Measurements from ENCODE around the gene G2E3. TPM values are rescaled to one million over a fixed set of nuclear protein-coding genes. Genes with fewer than 3 reads are reported as not detected.
"Not testable (repeated sequence)": the region's sequence is repeated elsewhere in the genome, so short reads cannot be mapped to it uniquely, and the experiment has no call there.

The G2E3 gene
- total RNA-seq, 2 experiments from 2014 or later, result 21.5 to 27.0 TPM

DNA sequence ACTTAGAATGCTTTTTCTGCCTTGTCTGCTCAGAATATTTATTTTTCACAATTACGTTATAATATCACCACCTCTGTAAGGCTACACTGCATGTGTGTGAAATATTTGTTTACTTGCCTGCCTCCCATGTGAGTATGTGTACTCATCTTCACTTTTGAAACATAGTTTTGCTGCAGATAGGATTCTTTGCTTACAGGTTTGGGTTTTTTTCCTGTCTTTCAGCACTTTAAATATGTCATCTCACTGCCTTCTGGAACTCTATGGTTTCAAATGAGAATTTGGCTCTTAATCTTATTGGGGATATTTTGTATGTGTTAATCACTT, 10.9 kb downstream of the G2E3 start:
- POLR2A ChIA-PET, result no interaction called here
- CTCF ChIA-PET, result no interaction called here
- ATAC-seq, result no peak

DNA sequence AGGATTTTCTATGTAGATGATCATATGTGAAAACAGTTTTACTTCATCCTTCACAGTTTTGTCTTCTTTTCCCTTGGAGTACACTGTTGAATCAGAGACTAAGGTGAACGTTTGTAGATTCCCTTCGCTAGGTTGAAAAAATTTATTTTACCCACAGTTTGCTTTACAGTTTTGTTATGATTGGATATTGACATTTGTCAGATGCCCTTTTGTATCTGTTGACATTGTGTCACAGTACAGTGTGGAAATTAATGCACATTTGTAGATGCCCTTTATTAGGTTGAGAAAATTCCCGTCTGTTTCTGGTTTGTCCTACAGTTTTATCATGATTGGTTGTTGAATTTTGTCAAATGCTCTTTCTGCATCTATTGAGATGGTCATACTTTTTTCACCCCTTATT, 13.3 kb downstream of the G2E3 start:
- intact Hi-C loops (cut with micrococcal nuclease), result no loop called here
- Mint-ChIP-seq H3K36me3 (ENCODE audit: low read depth) (peaks cover 4% of the 10 kb centered on the region), H3K9me3 (no peaks in the 10 kb centered on the region), H3K27me3 (no peaks in the 10 kb centered on the region), H3K4me1 (ENCODE audit: low read depth) (peaks cover 72% of the 10 kb centered on the region), H3K4me3 (no peak overlapping the region), H3K27ac (no peak overlapping the region)
- ATAC-seq (no peak), DNase-seq (no peak)
- ChIA-PET POLR2A (no interaction called here), CTCF (no interaction called here)
- TF ChIP-seq, protein P1, sequence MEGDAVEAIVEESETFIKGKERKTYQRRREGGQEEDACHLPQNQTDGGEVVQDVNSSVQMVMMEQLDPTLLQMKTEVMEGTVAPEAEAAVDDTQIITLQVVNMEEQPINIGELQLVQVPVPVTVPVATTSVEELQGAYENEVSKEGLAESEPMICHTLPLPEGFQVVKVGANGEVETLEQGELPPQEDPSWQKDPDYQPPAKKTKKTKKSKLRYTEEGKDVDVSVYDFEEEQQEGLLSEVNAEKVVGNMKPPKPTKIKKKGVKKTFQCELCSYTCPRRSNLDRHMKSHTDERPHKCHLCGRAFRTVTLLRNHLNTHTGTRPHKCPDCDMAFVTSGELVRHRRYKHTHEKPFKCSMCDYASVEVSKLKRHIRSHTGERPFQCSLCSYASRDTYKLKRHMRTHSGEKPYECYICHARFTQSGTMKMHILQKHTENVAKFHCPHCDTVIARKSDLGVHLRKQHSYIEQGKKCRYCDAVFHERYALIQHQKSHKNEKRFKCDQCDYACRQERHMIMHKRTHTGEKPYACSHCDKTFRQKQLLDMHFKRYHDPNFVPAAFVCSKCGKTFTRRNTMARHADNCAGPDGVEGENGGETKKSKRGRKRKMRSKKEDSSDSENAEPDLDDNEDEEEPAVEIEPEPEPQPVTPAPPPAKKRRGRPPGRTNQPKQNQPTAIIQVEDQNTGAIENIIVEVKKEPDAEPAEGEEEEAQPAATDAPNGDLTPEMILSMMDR (IDR thresholded peaks at IDR 0.05), result no peak

More for the DNA sequence above, 10.9 kb downstream of the G2E3 start:
- Mint-ChIP-seq H3K4me3 (no peak overlapping the region), H3K9me3 (no peaks in the 10 kb centered on the region), H3K4me1 (ENCODE audit: low read depth) (peaks cover 75% of the 10 kb centered on the region), H3K36me3 (ENCODE audit: low read depth) (peaks cover 4% of the 10 kb centered on the region), H3K27me3 (no peaks in the 10 kb centered on the region), H3K27ac (no peak overlapping the region)
- no peak for DNase-seq
- TF ChIP-seq, protein P1 (IDR thresholded peaks at IDR 0.05), result no peak
- intact Hi-C loops (cut with micrococcal nuclease), result no loop called here

DNA sequence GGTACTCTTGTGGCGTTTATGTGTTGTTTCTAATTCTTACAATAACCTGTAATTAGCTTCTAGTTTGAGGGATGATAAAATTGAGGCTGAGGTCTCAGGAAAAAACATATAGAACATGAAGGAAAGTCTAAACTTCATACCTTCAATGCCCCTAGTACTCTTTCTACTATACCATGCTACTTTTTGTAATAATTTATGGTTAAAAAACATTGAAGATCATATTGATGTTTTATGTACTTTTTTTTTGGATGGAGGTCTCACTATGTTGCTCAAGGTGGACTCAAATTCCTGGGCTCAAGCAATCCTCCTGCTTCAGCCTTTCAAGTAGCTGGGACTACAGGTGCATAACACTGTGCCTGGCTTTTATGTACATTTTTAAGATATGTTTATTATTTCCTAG, 13.8 kb downstream of the G2E3 start:
- POLR2A ChIA-PET, result interaction anchor here (0.8 kb wide), 1 partner anchor 24 kb away, joined by 3 read pairs; no protein-coding TSS in a partner anchor
- TF ChIP-seq, protein P1 (IDR thresholded peaks at IDR 0.05), result no peak
- CTCF ChIA-PET, result no interaction called here
- H3K27ac Mint-ChIP-seq, result no peak overlapping the region
- intact Hi-C loops (cut with micrococcal nuclease), result no loop called here
- peaks cover 72% of the 10 kb centered on the region for H3K4me1 Mint-ChIP-seq (ENCODE audit: low read depth)
- H3K36me3 Mint-ChIP-seq (ENCODE audit: low read depth), result peaks cover 4% of the 10 kb centered on the region
- H3K4me3 Mint-ChIP-seq, result no peak overlapping the region
- no peak for ATAC-seq
- DNase-seq, result no peak
- no peaks in the 10 kb centered on the region for H3K27me3 Mint-ChIP-seq
- no peaks in the 10 kb centered on the region for H3K9me3 Mint-ChIP-seq

DNA sequence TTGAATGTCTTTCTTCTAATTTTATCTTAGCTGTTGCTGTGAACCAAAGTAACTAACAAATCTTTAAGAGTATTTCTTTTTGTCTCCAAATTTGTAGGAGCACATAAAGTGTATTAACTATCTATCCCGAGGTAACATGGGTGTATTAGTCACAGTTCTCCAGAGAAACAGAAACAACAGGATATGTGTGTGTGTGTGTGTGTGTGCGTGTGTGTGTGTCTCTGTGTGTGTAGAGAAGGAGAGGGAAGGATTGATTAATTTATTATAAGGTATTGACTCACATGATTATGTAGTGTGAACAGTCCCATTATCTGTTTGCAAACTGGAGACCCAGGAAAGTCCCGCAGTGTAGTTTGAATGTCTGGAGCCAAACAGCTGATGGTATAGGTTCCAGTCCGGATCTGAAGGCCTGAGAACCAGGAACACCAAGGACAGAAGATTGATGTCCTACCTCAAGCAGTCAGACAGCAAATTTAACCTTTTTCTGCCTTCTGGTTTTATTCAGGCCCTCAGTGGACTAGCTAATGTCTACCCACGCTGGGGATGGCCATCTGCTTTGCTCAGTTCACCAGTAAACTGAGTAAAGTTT, 14.4 kb downstream of the G2E3 start:
- ChIA-PET POLR2A (interaction anchor here (0.8 kb wide), 1 partner anchor 23 kb away, joined by 3 read pairs; no protein-coding TSS in a partner anchor), CTCF (no interaction called here)
- Mint-ChIP-seq H3K36me3 (ENCODE audit: low read depth) (peaks cover 6% of the 10 kb centered on the region), H3K4me3 (no peak overlapping the region), H3K9me3 (no peaks in the 10 kb centered on the region), H3K27me3 (no peaks in the 10 kb centered on the region), H3K4me1 (ENCODE audit: low read depth) (peaks cover 74% of the 10 kb centered on the region), H3K27ac (no peak overlapping the region)
- TF ChIP-seq, protein P1 (IDR thresholded peaks at IDR 0.05), result no peak
- ATAC-seq (no peak), DNase-seq (no peak)
- intact Hi-C loops (cut with micrococcal nuclease), result no loop called here

DNA sequence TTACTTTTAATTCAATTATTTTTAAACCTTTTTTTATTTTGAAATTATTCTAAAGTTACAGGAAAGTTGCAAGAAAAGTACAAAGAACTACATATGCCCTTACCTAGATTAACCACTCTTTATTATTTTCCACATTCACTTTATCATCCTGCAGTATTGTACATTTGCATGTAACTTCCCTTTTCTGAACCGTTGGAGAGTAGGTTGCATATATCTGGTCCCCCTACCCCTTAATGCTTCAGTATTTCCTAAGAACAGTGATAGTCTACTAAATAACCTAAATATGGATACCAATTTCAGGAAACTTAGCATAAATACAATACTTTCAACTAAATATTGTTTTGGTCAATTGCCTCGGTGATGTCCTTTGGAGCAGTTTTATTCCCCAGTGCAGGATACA, 15.0 kb downstream of the G2E3 start:
- no peak for ATAC-seq
- no peak overlapping the region for H3K4me3 Mint-ChIP-seq
- ChIA-PET CTCF (no interaction called here), POLR2A (no interaction called here)
- no peaks in the 10 kb centered on the region for H3K9me3 Mint-ChIP-seq
- intact Hi-C loops (cut with micrococcal nuclease), result no loop called here
- no peak for DNase-seq
- TF ChIP-seq, protein P1 (IDR thresholded peaks at IDR 0.05), result no peak
- H3K36me3 Mint-ChIP-seq (ENCODE audit: low read depth), result peaks cover 6% of the 10 kb centered on the region
- no peaks in the 10 kb centered on the region for H3K27me3 Mint-ChIP-seq
- H3K4me1 Mint-ChIP-seq (ENCODE audit: low read depth), result peaks cover 77% of the 10 kb centered on the region
- no peak overlapping the region for H3K27ac Mint-ChIP-seq

DNA sequence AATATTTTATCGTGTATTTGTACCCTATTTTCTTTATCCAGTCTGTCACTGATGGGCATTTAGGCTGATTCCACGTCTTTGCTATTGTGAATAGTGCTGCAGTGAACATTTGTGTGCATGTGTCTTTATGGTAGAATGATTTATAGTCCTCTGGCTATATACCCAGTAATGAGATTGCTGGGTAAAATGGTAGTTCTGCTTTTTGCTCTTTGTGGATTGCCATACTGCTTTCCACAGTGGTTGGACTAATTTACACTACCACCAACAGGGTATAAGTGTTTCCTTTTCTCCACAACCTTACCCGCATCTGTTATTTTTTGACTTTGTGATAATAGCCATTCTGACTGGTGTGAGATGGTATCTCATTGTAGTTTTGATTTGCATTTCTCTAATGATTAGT, 15.8 kb downstream of the G2E3 start:
- H3K27ac Mint-ChIP-seq; H3K9me3 Mint-ChIP-seq; POLR2A ChIA-PET; H3K27me3 Mint-ChIP-seq; ATAC-seq; DNase-seq; H3K4me3 Mint-ChIP-seq; H3K36me3 Mint-ChIP-seq (ENCODE audit: low read depth); intact Hi-C loops (cut with micrococcal nuclease); CTCF ChIA-PET: not testable (repeated sequence)
- peaks cover 70% of the 10 kb centered on the region for H3K4me1 Mint-ChIP-seq (ENCODE audit: low read depth)

DNA sequence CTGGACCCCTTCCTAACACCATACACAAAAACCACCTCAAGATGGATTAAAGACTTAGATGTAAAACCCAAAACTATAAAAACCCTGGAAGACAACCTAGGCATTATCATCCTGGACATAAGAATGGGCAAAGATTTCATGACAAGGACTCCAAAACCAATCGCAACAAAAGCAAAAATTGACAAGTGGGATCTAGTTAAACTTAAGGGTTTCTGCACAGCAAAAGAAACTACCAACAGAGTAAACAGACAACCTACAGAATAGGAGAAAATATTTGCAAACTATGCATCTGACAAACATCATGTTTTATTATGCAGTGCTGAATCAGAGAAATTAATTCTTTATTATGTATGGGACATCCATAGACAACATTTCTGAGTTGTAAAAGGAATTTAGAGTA, 17.4 kb downstream of the G2E3 start:
- H3K9me3 Mint-ChIP-seq; DNase-seq; H3K4me3 Mint-ChIP-seq; H3K36me3 Mint-ChIP-seq (ENCODE audit: low read depth); H3K27ac Mint-ChIP-seq; intact Hi-C loops (cut with micrococcal nuclease); ATAC-seq; H3K27me3 Mint-ChIP-seq; CTCF ChIA-PET; POLR2A ChIA-PET: not testable (repeated sequence)
- peaks cover 55% of the 10 kb centered on the region for H3K4me1 Mint-ChIP-seq (ENCODE audit: low read depth)
